GM19351 (cell line): Measurements from ENCODE around the gene HOXB4.

ENCODE experiments used
- ATAC-seq: cut with Tn5 transposase; IDR thresholded peaks from one replicate; pipeline ENCODE4 v1.9.1; 2021; ENCODE audit warnings: mild to moderate bottlenecking, moderate library complexity; ENCODE audit not compliant: unreplicated experiment

The HOXB4 gene

DNA sequence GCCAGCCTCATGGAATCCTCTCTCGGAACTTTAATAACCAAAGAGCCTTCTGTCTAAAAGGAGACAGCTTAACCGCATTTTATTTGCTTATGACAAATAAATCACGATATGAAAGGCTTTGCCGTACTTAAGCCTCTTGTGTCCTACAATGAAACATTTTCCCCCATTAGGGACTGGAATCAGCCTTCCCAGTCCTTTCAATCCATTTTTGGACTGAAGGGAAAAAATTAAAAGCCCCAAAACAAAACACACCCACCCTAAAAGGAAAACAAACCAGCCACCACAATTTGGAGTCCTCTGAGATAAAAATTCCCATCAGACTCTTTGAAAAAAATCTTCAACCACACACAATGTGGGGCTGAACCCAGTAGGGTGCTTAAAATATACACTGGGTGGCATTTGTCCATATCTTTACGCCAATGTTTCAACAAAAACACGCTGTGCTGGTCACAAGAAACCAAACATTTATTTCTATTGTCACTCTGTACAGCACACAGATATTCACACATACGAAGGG lies 3.0 kb downstream of the HOXB4 start:
- ATAC-seq, result no peak

DNA sequence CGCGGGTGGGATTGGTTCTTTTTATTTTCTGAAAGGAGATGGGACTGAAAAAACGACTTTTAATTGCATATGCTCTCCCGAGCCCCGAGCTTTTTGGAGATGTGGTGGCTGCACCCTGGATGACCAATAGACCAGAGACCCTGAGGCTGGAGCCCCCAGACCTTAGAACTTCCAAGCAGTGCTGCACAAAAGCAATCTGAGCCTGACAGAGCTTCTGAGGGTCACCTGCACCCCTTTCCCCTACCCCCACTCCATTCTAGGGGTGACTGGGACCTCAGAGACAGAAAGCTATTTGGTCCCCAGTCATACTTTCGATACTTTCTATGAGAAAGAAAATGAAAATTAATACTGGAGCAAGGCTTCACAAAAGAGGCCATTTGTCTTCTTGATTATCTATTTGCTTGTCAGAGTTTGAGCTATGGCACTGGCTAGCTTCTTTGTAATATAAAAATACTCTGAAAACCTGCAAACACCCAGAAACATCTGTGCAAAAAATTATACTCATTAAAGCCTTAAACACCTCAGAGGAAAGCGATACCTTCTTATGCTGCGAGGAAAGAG lies 3.6 kb downstream of the HOXB4 start:
- no peak for ATAC-seq

DNA sequence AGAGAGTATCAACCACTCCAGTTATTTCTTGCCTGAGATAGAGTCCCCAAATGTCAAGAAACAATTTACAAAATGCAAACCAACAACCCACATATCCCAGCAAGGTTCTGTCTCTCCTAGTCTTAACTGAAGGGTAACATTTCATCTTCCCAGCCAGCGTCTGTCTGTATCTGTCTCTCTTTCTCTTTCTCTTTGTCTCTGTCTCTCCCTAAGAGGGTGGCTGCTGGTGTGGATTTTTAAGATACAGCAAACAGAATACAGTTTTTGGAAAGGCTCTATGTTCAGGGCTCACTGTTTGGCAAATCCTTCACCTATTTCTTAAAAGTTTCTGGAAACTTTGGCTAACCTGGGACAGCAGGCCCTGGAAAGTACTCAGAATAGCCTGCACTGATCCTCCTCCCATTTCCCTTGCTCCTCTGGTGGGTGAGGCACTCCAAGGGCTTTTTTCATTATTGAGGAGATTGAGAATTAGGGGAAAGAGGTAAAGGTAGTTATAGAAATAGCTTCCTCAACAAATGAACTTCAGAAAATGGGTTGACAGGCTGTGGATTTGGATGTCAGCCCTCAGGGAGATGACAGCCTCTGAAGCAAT lies 6.2 kb downstream of the HOXB4 start:
- ATAC-seq, result no peak

DNA sequence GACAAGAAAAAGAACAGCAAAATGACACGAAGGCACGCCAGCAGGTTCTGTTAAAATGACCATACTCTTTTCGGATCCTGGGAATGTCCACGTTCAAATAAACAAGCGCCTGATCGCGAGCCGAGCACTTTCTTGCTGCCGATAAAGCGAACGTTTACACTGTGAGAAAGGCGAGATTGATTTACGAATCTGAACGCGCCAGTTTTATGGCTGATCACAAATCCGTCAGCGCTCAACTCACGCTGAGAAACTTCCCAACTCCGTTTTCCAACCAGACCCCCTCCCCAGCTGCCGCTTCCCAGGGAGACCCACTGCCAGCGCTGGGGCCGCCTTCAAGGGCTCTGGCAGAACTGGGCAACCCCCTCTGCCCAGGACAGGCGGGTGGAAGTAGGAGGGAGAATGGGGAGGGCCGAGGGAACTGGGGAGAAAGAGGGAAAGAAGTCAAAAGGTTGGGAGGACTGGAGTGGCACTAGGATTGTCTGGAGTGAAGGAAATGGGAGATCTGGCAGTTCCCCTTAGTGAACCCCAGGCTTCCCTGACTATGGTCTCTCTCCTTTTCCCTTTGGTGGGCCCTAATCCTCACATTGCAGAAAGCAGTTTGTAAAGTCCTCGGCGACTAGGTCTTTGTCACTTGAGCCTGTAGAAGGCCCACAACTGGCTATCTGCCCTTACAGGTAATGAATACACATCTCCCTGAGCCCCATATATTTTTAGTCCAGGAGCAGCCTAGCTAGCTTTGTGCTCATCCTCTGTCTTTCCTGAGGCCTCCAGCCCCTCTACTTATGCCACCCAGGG lies 6.9 kb downstream of the HOXB4 start:
- no peak for ATAC-seq

DNA sequence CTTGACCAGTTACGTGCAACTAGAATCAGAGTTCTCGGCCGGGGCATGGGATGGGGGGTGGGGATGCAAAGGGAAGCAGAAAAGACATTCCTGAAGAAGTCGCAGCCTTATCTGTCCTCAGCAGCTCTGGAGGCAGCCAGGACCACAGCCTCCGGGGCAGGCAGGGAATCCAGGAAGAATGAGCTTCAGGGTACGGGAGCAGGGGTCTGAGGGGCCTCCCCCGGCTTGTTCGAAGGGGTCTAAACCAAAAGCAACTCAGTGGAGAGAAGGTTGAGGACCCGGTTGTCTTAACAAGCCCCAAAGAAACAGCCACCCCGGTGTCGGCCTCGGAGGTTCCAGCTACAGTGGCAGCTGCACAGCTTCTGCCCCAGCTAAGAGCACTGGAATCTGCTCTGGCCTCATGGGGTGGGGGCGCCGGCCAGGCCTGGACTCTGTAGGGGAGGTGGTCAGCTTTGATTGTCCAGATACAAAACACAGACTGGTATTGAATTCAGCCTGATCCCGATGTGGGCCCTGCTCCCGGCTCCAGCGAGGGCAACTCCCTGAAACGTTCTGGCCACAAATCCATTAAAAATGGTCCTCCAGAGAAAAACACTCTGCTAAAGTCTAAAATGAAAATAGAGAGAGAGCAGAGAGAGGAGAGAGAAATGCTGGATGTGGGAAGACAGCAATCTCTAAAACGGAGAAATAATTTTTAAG lies 7.7 kb downstream of the HOXB4 start:
- no peak for ATAC-seq

DNA sequence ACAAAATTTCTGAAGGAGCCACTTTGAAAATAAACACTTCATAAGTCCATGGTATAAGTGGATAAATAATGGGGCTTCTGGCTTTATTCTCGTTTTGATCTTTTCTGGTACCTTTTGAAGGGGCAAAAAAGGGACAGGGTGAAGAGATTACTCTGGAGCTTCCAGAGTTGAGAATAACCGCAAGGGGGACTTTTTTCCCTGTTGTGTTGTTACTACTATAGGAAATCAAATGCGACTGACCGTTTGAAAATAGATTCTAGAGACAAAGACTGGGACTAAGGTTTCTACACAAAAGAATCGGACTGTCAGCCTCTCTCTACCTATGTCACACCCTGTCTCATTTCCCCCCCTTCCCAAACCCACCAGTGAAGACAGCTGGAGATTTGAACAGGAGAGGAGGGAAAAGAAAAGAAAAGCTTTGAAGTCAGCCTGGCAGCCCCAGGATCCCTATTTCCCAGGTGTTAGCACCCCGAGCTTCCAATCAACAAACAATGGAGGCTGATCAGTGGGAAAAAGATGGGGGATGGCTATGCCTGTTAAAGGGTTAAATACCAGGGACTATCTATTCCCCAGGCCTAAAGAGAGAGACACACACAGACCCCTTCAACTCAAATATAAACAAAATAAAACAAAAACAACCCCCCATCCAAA lies 8.4 kb downstream of the HOXB4 start:
- no peak for ATAC-seq

DNA sequence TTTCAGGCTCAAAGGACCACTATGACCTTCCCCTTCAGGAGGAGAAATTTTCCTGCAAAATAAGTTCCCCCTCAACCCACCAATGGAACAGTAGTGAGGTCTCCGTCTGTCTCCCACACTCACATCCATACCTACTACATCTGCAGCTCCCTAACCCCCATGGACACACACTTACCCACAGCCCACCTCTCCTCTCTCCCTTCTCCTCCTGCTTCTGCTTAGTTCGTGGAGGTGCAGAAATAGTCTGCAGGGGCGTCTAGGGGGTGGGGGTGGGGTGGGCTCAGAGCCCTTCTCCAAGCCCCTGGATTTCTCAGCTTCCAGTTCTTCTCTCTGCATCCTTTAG lies 8.9 kb downstream of the HOXB4 start:
- ATAC-seq, result no peak

DNA sequence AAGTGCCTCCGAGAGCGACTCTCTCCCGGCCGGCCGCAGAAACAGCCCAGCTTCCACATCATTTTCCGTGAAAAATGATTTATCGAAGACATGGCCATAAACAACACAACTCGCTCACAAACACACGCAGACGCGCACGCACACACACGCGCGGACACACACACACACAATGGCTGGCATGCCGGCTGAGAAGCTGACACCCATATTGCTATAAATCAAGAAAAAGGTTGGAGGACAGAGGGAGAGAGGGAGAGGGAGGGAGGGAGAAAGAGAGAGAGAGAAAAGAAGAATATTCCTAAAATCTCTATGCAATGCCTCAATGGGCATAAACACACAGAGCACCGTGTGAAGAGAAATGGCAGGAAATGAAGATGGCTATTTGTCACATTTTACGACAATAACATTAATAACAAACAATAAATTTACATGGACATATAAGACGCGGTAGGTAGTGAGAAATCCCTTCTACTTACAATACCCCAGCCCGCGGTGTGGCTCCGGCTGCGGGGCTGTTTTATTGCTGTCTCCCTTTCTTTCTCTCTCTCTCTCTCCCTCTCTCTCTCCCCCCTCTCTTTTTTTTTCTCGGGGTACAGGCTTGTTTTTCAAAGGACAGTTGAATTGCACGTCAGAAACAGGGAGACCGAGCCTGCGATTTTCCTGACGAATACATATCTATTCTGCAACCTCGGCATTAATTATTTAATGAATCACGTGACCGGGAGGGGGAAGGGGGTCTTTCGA lies 9.5 kb downstream of the HOXB4 start:
- ATAC-seq, result no peak

DNA sequence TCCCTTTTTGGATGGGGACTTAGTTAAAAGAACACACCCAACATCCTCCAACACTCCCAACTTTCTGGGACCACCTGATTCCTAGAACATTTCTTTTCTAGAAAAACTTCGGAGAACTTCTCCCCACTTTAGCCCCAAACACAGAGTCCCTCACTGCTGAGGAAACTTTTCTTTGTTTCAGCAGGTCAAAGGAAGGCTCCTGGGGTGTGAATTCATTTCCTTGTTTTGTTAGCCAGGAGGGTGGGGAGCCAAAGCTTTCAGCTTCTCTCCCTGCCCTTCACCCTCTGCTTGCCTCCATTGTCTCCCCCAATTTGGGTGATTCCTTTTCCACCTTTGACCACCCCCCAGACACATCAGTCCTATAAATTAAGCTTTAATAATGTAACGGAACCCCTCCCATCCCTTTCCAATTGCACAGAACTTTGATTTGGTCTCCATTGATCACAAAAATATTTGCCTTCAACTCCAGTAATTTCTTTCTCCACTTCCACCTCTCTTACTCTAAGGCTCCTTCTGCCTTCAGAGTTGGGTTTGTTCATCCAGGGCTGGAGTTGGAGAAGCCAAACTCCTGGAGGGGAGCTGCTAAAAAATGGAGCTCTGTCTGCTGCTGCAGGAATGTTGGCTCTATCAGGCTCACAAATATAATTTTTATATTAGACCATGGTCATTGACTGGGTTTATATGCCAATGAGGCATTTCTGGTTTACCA lies 10.3 kb downstream of the HOXB4 start:
- ATAC-seq, result no peak

DNA sequence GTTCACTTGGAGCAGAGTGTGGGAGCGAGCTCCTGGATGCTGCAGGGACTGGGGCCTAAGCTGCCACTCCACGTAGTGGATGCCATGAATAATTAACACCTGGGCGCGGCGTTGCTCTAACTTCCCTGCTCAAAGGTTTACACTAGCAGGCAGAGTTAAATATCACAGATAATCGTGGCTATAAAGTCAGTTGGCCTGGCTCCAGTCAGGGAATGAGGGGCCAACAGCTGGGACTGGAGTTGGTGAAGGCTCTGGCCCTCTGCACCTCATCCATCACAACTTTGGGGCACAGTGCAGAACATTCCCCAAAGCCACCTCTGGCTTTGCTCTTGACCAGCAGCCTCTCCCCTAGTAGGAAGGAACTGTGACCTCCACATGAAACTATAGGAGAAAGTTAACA lies 10.9 kb downstream of the HOXB4 start:
- ATAC-seq, result no peak

DNA sequence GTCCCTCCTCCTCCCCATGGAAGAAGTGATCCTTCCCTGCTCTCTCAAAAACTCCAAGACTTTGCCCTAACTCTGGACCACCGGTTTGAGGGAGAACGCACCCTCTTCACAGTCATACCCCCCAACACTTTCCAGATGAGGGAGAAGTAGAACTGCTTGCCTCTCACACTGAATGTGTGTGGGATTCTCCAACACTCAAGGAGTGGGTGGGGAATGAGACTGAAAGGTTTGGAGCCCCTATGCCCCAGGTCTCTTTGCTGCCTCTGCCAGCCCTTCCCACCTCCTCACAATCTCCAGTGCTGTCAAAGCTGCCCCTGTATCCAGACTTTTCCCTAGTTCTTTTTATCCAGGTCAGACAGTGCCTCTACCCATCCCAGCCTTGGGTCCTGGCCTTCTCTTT lies 11.4 kb downstream of the HOXB4 start:
- ATAC-seq, result no peak

DNA sequence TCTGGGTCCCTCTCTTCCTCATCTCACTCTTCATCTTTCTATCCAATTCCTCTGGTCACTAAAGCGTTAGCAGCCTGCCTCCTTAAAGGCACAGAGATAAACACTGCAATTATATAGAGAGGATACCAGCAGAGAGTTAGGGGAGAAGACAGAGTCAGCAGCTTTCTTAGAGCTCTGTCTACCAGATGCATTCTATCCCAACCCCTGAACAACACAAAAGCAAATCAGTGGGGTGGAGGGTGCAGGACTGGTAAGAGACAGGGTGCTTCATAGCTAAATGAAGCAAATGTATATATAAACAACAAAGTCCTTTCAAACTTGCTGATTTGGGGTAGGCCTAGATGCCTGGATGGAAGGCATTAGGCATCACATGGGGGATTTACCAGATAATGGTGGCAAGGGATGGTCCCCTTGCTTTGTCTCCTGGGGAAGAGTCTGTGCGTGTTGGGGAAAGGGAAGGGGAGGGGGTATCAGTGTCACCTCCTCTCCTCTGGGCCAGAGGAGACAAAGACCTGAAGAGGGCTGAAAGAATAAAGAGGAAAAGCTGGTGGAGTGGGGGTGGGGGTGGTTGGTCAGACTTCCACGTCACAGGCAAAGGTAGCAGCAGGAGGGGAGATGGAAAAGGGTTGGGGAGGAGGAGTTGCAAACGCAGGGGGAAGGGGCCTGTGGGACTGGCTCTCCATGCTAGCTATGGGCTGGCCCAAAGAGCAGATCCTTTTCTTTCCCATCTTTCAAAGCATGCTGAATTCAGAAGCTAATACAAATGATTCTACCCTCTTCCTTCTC lies 12.0 kb downstream of the HOXB4 start:
- no peak for ATAC-seq

DNA sequence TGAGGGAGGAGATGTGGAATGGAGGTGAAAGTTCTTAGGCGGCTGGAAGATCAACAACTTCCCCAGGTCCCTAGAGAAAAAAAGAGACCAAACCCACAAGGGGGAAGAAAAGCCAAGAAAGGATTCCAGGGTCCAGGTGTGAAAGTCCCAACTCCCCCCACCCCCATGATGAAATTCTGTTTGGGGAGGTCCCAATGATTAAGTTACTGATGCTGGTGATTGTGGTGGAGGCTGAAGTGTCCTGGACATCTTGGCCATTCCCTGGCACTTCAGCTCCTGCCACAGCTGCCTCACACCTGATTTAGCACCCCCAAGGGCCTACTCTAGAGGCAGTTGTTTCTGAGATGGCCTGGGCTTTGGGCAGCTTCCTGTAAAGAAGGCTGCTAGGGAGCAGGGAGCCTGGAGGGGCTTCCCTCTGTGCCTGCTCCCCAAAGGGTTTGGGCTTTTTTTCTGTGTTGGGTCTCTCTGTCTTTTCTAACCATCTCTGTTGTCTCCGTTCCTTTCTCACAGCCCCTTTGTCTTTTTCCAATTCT lies 13.1 kb downstream of the HOXB4 start:
- no peak for ATAC-seq

DNA sequence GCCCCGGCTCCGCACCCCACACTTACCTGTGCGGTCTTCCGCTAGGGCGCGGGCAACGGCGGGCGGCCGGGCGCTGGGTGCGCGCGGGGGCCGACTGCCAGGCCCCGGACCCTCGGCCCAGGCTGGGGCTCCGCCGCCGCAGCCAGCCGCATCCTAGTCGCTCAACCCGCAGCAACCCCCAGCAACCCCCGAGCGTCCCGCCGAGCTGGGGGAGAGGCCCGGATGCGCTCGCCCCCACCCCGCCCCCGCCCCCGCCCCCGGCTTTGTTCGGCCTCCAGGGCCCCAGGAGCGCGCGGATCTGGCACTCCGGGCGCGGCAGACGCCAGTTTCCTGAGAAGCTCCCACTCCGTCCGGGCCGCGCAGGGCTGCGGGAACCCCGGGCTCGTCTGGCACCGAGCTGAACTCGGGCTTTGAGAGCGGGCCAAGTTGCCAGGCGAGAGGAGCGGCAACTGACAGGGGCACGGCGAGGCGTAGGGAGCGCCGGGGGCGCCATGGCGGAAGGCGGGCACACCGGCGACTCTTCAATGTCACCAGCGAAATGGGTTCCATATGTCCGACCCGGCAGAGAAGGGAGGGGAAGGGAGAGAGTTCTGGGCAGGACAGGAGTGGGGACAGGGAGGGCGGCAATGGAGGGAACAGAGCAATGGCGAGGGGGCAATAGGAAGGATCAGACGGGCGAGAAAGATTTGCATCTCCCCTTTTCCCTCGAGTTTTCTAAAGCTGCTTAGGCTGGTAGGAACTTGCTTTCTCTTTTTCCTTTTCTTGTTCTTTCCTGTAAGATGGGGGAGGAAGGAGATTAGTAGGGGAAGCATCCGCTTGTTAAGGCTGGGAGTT lies 13.7 kb downstream of the HOXB4 start:
- no peak for ATAC-seq

DNA sequence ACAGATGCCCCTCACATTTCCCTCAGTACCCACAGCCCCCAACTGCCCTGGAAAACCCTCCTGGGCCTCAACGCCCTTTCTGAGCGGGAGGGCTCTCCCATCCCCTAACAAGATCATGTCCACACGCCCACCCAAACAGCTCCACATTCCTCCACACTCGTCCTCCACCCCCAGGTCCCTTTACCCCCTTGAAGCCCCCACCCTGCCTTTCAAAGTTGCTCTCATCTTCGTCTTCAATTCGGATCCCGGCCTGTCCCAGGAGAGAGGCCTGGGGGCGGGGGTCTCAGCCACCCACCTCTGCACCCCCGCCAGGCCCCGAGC lies 14.3 kb downstream of the HOXB4 start:
- no peak for ATAC-seq

DNA sequence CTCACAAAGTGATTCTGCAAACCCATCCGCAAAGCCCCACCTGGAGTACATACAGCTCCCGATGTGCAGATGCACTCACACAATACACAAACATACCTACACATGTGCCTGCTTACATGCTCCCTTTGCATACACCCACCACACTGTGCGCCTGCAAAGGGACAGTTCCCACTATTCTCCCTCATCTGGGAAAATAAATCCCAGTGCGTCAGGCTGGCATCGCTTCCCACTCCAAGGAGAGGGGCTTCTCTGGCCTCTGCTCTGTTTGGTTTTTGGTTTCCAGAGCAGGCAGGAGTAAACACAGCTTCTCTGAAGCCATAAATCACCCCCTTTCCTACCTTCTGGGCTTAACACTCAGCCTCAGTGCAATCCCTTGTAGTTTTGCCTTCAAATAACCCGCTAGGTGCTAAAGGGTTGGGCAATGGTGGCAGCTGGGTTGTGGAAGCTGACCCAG lies 14.7 kb downstream of the HOXB4 start:
- ATAC-seq, result no peak

DNA sequence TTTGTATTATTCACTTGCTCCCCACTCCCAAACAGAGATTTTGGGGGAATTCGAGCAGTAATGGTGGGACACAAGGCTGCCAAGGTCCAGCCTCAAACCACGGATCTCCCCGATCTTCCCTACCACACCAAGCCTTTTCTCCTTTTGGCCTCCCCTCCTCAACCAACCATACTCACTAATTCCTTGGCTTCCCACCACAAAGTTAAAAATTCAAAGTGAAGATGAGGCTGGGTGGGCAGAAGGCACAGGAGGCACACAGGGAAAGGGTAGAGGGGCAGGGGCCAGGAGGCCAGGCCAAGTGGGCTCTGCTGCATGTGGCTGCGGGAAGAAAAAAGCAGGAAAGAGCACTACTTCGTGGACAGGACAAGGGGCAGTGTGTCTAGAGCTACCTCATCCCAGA lies 15.2 kb downstream of the HOXB4 start:
- no peak for ATAC-seq
